OCI-LY1 (cell line): ENCODE measurements around the gene KCNIP2.

Experiments
- EZH2 ChIP-seq: fragments of 200-600 bp; sonication (generic), shearing (Covaris generic); IDR thresholded peaks from 2 replicates; pipeline ENCODE4 v1.8.0; 2017; ENCODE audit warnings: borderline replicate concordance, mixed run types, mild to moderate bottlenecking, antibody characterized with exemption, low read length, moderate library complexity, mixed read lengths
- TF ChIP-seq, protein P1 (sequence below): fragments of 200-600 bp; sonication (generic), shearing (Covaris generic); IDR thresholded peaks from 2 replicates; pipeline ENCODE4 v1.5.1; 2017; ENCODE audit warnings: mild to moderate bottlenecking, antibody characterized with exemption, low read length, moderate library complexity, mixed read lengths

- TF ChIP-seq, protein P1, sequence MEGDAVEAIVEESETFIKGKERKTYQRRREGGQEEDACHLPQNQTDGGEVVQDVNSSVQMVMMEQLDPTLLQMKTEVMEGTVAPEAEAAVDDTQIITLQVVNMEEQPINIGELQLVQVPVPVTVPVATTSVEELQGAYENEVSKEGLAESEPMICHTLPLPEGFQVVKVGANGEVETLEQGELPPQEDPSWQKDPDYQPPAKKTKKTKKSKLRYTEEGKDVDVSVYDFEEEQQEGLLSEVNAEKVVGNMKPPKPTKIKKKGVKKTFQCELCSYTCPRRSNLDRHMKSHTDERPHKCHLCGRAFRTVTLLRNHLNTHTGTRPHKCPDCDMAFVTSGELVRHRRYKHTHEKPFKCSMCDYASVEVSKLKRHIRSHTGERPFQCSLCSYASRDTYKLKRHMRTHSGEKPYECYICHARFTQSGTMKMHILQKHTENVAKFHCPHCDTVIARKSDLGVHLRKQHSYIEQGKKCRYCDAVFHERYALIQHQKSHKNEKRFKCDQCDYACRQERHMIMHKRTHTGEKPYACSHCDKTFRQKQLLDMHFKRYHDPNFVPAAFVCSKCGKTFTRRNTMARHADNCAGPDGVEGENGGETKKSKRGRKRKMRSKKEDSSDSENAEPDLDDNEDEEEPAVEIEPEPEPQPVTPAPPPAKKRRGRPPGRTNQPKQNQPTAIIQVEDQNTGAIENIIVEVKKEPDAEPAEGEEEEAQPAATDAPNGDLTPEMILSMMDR, result no peak
- TF ChIP-seq EZH2, result no peak
Observed at GRCh38 chr10:101816913-101817336, 26.7 kb downstream of the KCNIP2 start.
